ENCODE data around the gene SOD2. TPM values are rescaled to one million over a fixed set of nuclear protein-coding genes. Genes with fewer than 3 reads are reported as not detected.
"Not testable (repeated sequence)": the region's sequence is repeated elsewhere in the genome, so short reads cannot be mapped to it uniquely, and the experiment has no call there.

SOD2 gene
- polyA plus RNA-seq, 1 donor from 2014 or later = 137 TPM

- TF ChIP-seq EZH2 (IDR thresholded peaks at IDR 0.05; ENCODE audit: borderline replicate concordance, insufficient read depth, low read length, poor library complexity, severe bottlenecking) = no peak
- Histone ChIP-seq H4K20me1 (ENCODE audit: insufficient read depth) (no peaks in the 10 kb centered on the region), H3K9me2 (ENCODE audit: insufficient read depth, low read length) (no peaks in the 10 kb centered on the region), H2AFZ (ENCODE audit: low read depth, low read length) (no peak overlapping the region), H3K9ac (ENCODE audit: low read length) (no peak overlapping the region), H3K79me2 (replicated peaks; ENCODE audit: insufficient read depth, low read length) (peaks cover 37% of the 10 kb centered on the region), H3K4me2 (ENCODE audit: low read length) (no peak overlapping the region), H3F3A (ENCODE audit: insufficient read depth, low read length, poor library complexity, severe bottlenecking) (peaks cover 6% of the 10 kb centered on the region), H3K27ac (ENCODE audit: low read length) (no peak overlapping the region), H3K36me3 (ENCODE audit: insufficient read depth, low read length) (no peaks in the 10 kb centered on the region), H3K4me3 (ENCODE audit: low read length) (no peak overlapping the region), H3K27me3 (ENCODE audit: insufficient read depth, low read depth, low read length) (no peaks in the 10 kb centered on the region), H3K9me3 (ENCODE audit: low read length) (no peaks in the 10 kb centered on the region)
Measured at GRCh38 chr6:159723259-159723658, 30.2 kb upstream of the SOD2 start.

- Histone ChIP-seq H3F3A (ENCODE audit: insufficient read depth, low read length, poor library complexity, severe bottlenecking) (peaks cover 6% of the 10 kb centered on the region), H3K27me3 (ENCODE audit: insufficient read depth, low read depth, low read length) (no peaks in the 10 kb centered on the region), H3K27ac (ENCODE audit: low read length) (no peak overlapping the region), H4K20me1 (ENCODE audit: insufficient read depth) (no peaks in the 10 kb centered on the region), H3K9me2 (ENCODE audit: insufficient read depth, low read length) (no peaks in the 10 kb centered on the region), H3K9ac (ENCODE audit: low read length) (no peak overlapping the region), H3K79me2 (replicated peaks; ENCODE audit: insufficient read depth, low read length) (peaks cover 33% of the 10 kb centered on the region), H3K4me3 (ENCODE audit: low read length) (no peak overlapping the region), H3K36me3 (ENCODE audit: insufficient read depth, low read length) (no peaks in the 10 kb centered on the region), H2AFZ (ENCODE audit: low read depth, low read length) (no peak overlapping the region), H3K9me3 (ENCODE audit: low read length) (no peaks in the 10 kb centered on the region), H3K4me2 (ENCODE audit: low read length) (no peak overlapping the region)
- TF ChIP-seq EP300 (conservative IDR thresholded peaks at IDR 0.05; ENCODE audit: poor library complexity, severe bottlenecking) = no peak
- TF ChIP-seq SMC3 (conservative IDR thresholded peaks at IDR 0.05; ENCODE audit: poor library complexity) = no peak
- no peak for TF ChIP-seq REST (IDR thresholded peaks at IDR 0.05; ENCODE audit: borderline replicate concordance)
- no peak for TF ChIP-seq TAF1 (IDR thresholded peaks at IDR 0.05; ENCODE audit: low read depth)
- no peak for TF ChIP-seq CTCF (IDR thresholded peaks at IDR 0.05; ENCODE audit: poor library complexity, severe bottlenecking)
- no peak for TF ChIP-seq RAD21 (conservative IDR thresholded peaks at IDR 0.05)
- TF ChIP-seq EZH2 (IDR thresholded peaks at IDR 0.05; ENCODE audit: borderline replicate concordance, insufficient read depth, low read length, poor library complexity, severe bottlenecking) = no peak
- no peak for TF ChIP-seq POLR2AphosphoS5 (IDR thresholded peaks at IDR 0.05)
- no peak for TF ChIP-seq MXI1 (conservative IDR thresholded peaks at IDR 0.05; ENCODE audit: poor library complexity, severe bottlenecking)
Measured at GRCh38 chr6:159722655-159723054, 29.6 kb upstream of the SOD2 start.

GRCh38 chr6:159721981-159722380, 28.9 kb upstream of the SOD2 start:
- not testable (repeated sequence) for H4K20me1 ChIP-seq (ENCODE audit: insufficient read depth); H3K27me3 ChIP-seq (ENCODE audit: insufficient read depth, low read depth, low read length); H3K36me3 ChIP-seq (ENCODE audit: insufficient read depth, low read length); H3K4me2 ChIP-seq (ENCODE audit: low read length); H3K9me3 ChIP-seq (ENCODE audit: low read length); H3K27ac ChIP-seq (ENCODE audit: low read length); H3K9me2 ChIP-seq (ENCODE audit: insufficient read depth, low read length); H3F3A ChIP-seq (ENCODE audit: insufficient read depth, low read length, poor library complexity, severe bottlenecking); H3K9ac ChIP-seq (ENCODE audit: low read length); H3K4me3 ChIP-seq (ENCODE audit: low read length); H2AFZ ChIP-seq (ENCODE audit: low read depth, low read length)
- H3K79me2 ChIP-seq (replicated peaks; ENCODE audit: insufficient read depth, low read length) = peaks cover 33% of the 10 kb centered on the region

All from neural cell (in vitro differentiated cells).